ENCODE results near the gene POLR2E. TPM values are rescaled to one million over a fixed set of nuclear protein-coding genes. Genes with fewer than 3 reads are reported as not detected.

The POLR2E gene
- total RNA-seq, 4 donors from 2014 or later = 117 to 228 (median 150) TPM

DNA sequence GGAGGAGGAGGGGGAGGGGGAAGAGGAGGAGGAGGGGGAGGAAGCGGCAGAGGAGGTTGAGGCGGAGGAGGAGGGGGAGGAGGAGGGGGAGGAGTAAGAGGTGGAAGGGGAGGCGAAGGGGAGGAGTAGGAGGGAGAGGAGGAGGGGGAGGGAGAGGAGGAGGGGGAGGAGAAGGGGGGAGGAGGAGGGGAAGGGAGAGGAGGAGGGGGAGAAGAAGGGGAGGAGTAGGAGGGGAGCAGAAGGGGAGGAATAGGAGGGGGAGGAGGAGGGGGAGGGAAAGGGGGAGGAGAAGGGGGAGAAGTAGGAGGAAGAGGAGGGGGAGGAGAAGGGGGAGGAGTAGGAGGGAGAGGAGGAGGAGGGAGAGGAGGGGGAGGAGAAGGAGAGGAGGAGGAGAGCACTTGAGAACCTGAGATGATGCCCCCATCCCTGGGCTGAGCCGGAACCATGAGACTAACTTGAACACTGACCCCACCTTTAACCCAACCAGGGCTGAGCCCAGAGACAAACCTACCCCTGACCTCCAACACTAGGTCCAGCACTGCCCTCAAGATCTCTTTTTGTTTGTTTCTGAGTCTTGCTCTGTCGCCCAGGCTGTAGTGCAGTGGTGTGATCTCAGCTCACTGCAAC lies 42.7 kb downstream of the POLR2E start:
- no peak for ATAC-seq
- Histone ChIP-seq H3K4me1 (no peaks in the 10 kb centered on the region), H3K9me3 (peaks cover 0 to 29% (median 0%) of the 10 kb centered on the region in 3 donors), H3K27me3 (no peaks in the 10 kb centered on the region), H3K4me3 (no peak overlapping the region), H3K27ac (no peak overlapping the region), H3K36me3 (peaks cover 0 to 31% of the 10 kb centered on the region in 2 donors)
- TF ChIP-seq CTCF (IDR thresholded peaks at IDR 0.05) = no peak
- TF ChIP-seq EP300 (IDR thresholded peaks at IDR 0.05) = no peak
- TF ChIP-seq POLR2A (IDR thresholded peaks at IDR 0.05) = no peak
- no peak for TF ChIP-seq POLR2AphosphoS5 (IDR thresholded peaks at IDR 0.05)
- 62 to 83% methylated on average over 1 to 2 of the region's 5 CpGs for WGBS, 2 donors (ENCODE audit: low coverage in 1 of 2)

- no peak for ATAC-seq
- Histone ChIP-seq H3K36me3 (peaks cover 0 to 26% of the 10 kb centered on the region in 2 donors), H3K4me3 (no peak overlapping the region), H3K27ac (no peak overlapping the region), H3K4me1 (no peaks in the 10 kb centered on the region), H3K27me3 (no peaks in the 10 kb centered on the region), H3K9me3 (peaks cover 0 to 22% (median 0%) of the 10 kb centered on the region in 3 donors)
- WGBS, 2 donors (ENCODE audit: low coverage in 1 of 2) = 0% methylated on average over 1 of the region's 17 CpGs; no CpG with 5 or more reads in 1 of the 2 donors
- no peak for TF ChIP-seq POLR2AphosphoS5 (IDR thresholded peaks at IDR 0.05)
- TF ChIP-seq POLR2A (IDR thresholded peaks at IDR 0.05) = no peak
- TF ChIP-seq EP300 (IDR thresholded peaks at IDR 0.05) = no peak
- TF ChIP-seq CTCF (IDR thresholded peaks at IDR 0.05) = no peak
Observed at GRCh38 chr19:1051791-1052190, 43.4 kb downstream of the POLR2E start.

DNA sequence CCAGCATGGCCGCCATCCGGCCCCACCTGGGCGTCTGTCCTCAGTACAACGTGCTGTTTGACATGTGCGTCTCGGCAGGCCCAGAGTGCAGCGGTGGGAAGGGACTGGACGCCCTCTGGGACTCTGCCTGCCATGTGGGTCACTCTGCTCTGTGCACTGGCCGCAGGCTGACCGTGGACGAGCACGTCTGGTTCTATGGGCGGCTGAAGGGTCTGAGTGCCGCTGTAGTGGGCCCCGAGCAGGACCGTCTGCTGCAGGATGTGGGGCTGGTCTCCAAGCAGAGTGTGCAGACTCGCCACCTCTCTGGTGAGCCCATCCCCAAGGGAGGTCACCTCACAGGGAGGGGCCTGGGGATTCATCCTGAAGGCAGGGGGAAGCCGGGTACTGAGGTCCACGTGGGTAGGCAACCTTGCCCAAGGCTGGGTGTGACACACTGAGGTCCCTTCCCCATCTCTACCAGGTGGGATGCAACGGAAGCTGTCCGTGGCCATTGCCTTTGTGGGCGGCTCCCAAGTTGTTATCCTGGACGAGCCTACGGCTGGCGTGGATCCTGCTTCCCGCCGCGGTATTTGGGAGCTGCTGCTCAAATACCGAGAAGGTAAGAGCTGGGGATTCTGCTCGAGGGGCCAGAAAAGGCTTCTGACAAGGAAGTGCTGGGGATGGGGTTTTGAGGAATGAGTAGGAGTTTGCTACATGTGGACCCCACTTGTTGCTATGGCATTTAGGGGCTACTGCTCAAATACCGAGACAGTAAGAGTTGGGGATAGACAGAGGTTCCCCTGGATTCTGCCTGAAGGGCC lies 44.0 kb downstream of the POLR2E start:
- peaks cover 0 to 26% of the 10 kb centered on the region in 2 donors for H3K36me3 ChIP-seq
- no peak for TF ChIP-seq POLR2AphosphoS5 (IDR thresholded peaks at IDR 0.05)
- no peak for TF ChIP-seq POLR2A (IDR thresholded peaks at IDR 0.05)
- no peak for TF ChIP-seq CTCF (IDR thresholded peaks at IDR 0.05)
- TF ChIP-seq EP300 (IDR thresholded peaks at IDR 0.05) = no peak
- no peaks in the 10 kb centered on the region for H3K27me3 ChIP-seq
- H3K4me3 ChIP-seq = no peak overlapping the region
- no peak for ATAC-seq
- no peaks in the 10 kb centered on the region for H3K4me1 ChIP-seq
- 73 to 84% methylated on average over 2 to 7 of the region's 31 CpGs for WGBS, 2 donors (ENCODE audit: low coverage in 1 of 2)
- peaks cover 0 to 16% (median 0%) of the 10 kb centered on the region in 3 donors for H3K9me3 ChIP-seq
- H3K27ac ChIP-seq = no peak overlapping the region

- no peak for ATAC-seq
- Histone ChIP-seq H3K36me3 (peaks cover 0 to 16% of the 10 kb centered on the region in 2 donors), H3K27me3 (no peaks in the 10 kb centered on the region), H3K4me1 (no peaks in the 10 kb centered on the region), H3K9me3 (peaks cover 0 to 4% (median 0%) of the 10 kb centered on the region in 3 donors), H3K4me3 (no peak overlapping the region), H3K27ac (no peak overlapping the region)
- WGBS, 2 donors (ENCODE audit: low coverage in 1 of 2) = 36% methylated on average over 3 of the region's 11 CpGs; no CpG with 5 or more reads in 1 of the 2 donors
- TF ChIP-seq CTCF (IDR thresholded peaks at IDR 0.05) = no peak
- TF ChIP-seq POLR2AphosphoS5 (IDR thresholded peaks at IDR 0.05) = no peak
- TF ChIP-seq POLR2A (IDR thresholded peaks at IDR 0.05) = no peak
Observed at GRCh38 chr19:1049800-1050199, 45.4 kb downstream of the POLR2E start.
